CD14-positive monocyte (primary cell): ENCODE results near the gene EEF1AKMT4. TPM values are rescaled to one million over a fixed set of nuclear protein-coding genes. Genes with fewer than 3 reads are reported as not detected.
A peak's percentile ranks its signal among the peaks of the same experiment; 100 is the strongest.

Source experiments
- DNase-seq, 3 donors: peaks; one replicate each; pipeline ENCODE4 v3.0.0-alpha.2; 2011 to 2022
- H2AFZ ChIP-seq: 2 replicates; pipeline ENCODE4 v1.6.0; 2012; ENCODE audit warnings: mild to moderate bottlenecking, low read depth, low read length, inconsistent platforms; ENCODE audit not compliant: insufficient read depth, poor library complexity, severe bottlenecking
- H3K27ac ChIP-seq, 2 donors: 1 replicate in 1 of 2; 2 replicates in 1 of 2; pipeline ENCODE4 v1.5.1; 2012 to 2013; ENCODE audit warnings: low read length in 2 of 2, control low read depth in 1 of 2, inconsistent platforms in 1 of 2, low read depth in 1 of 2, mild to moderate bottlenecking in 1 of 2
- H3K27me3 ChIP-seq, 2 donors: one replicate each; pipeline versions ENCODE4 v1.6.0 to v1.6.1; 2011 to 2013; ENCODE audit warnings: low read length in 2 of 2; ENCODE audit not compliant: control insufficient read depth in 2 of 2, insufficient read depth in 2 of 2
- H3K36me3 ChIP-seq, 2 donors: replicated peaks in 1 of 2; 1 replicate in 1 of 2; 2 replicates in 1 of 2; pipeline versions ENCODE4 v1.5.1 to v1.6.1; 2012 to 2013; ENCODE audit warnings: low read length in 2 of 2, control low read depth in 1 of 2, inconsistent platforms in 1 of 2, mild to moderate bottlenecking in 1 of 2; ENCODE audit not compliant: insufficient read depth in 2 of 2, control insufficient read depth in 1 of 2
- H3K4me1 ChIP-seq, 2 donors: 1 replicate in 1 of 2; 2 replicates in 1 of 2; pipeline versions ENCODE4 v1.5.1 to v1.6.1; 2012 to 2013; ENCODE audit warnings: low read length in 2 of 2, control low read depth in 1 of 2, inconsistent platforms in 1 of 2, mild to moderate bottlenecking in 1 of 2, moderate library complexity in 1 of 2; ENCODE audit not compliant: insufficient read depth in 2 of 2, control insufficient read depth in 1 of 2
- H3K4me2 ChIP-seq: replicated peaks from 2 replicates; pipeline ENCODE3; 2012; ENCODE audit warnings: low read length, moderate library complexity, mild to moderate bottlenecking; ENCODE audit not compliant: poor library complexity, severe bottlenecking; ENCODE audit errors: extremely low read depth
- H3K4me3 ChIP-seq, 3 experiments: fragments of 200-600 bp in 1 of 3; sonication (generic) in 1 of 3; replicated peaks in 1 of 3; 1 replicate in 2 of 3; 2 replicates in 1 of 3; pipeline ENCODE4 v1.5.1; 2011 to 2013; ENCODE audit warnings: low read length in 3 of 3, mild to moderate bottlenecking in 3 of 3, control low read depth in 2 of 3, low read depth in 2 of 3, inconsistent platforms in 1 of 3, moderate library complexity in 1 of 3
- H3K79me2 ChIP-seq: 2 replicates; pipeline ENCODE4 v1.6.0; 2012; ENCODE audit warnings: mild to moderate bottlenecking, control low read depth, inconsistent platforms, low read length, moderate library complexity; ENCODE audit not compliant: insufficient read depth
- H3K9ac ChIP-seq: 2 replicates; pipeline ENCODE4 v1.6.0; 2017; ENCODE audit warnings: low read length, mild to moderate bottlenecking; ENCODE audit not compliant: insufficient read depth, poor library complexity, severe bottlenecking
- H3K9me3 ChIP-seq, 2 donors: replicated peaks in 1 of 2; 1 replicate in 1 of 2; 2 replicates in 1 of 2; pipeline versions ENCODE4 v1.5.1 to v1.6.1; 2012 to 2013; ENCODE audit warnings: low read length in 2 of 2, control low read depth in 1 of 2; ENCODE audit not compliant: control insufficient read depth in 1 of 2, insufficient read depth in 1 of 2
- H4K20me1 ChIP-seq: 2 replicates; pipeline ENCODE4 v1.6.0; 2012; ENCODE audit warnings: mild to moderate bottlenecking, low read length, control low read depth, moderate library complexity; ENCODE audit not compliant: insufficient read depth
- H3K27ac Mint-ChIP-seq, 7 donors: one replicate each; pipeline ENCODE4 v1.8.0; 2020; ENCODE audit warnings: mild to moderate bottlenecking in 7 of 7, mixed read lengths in 7 of 7, moderate library complexity in 6 of 7, inconsistent platforms in 2 of 7
- H3K27me3 Mint-ChIP-seq, 3 donors: one replicate each; pipeline ENCODE4 v1.8.0; 2021 to 2022; ENCODE audit warnings: low read depth in 3 of 3, mild to moderate bottlenecking in 3 of 3, mixed read lengths in 3 of 3, moderate library complexity in 3 of 3, inconsistent platforms in 1 of 3
- H3K36me3 Mint-ChIP-seq, 2 donors: one replicate each; pipeline ENCODE4 v1.8.0; 2020; ENCODE audit warnings: mixed read lengths in 2 of 2, inconsistent platforms in 1 of 2, mild to moderate bottlenecking in 1 of 2
- H3K4me1 Mint-ChIP-seq: one replicate; pipeline ENCODE4 v1.8.0; 2020; ENCODE audit warnings: mild to moderate bottlenecking, mixed read lengths
- H3K4me3 Mint-ChIP-seq, 2 donors: one replicate each; pipeline ENCODE4 v1.8.0; 2020; ENCODE audit warnings: mild to moderate bottlenecking in 2 of 2, mixed read lengths in 2 of 2, moderate library complexity in 1 of 2
- H3K9me3 Mint-ChIP-seq, 7 donors: one replicate each; pipeline ENCODE4 v1.8.0; 2020 to 2022; ENCODE audit warnings: mixed read lengths in 7 of 7, mild to moderate bottlenecking in 6 of 7, moderate library complexity in 6 of 7, inconsistent platforms in 2 of 7
- CTCF ChIP-seq: fragments of 200-600 bp; IDR thresholded peaks from one replicate; pipeline ENCODE4 v1.8.0; 2022; ENCODE audit warnings: antibody characterized with exemption, mild to moderate bottlenecking
- WGBS: methylation state at CpG from one replicate; pipeline ENCODE4 v1.1.5; 2013; ENCODE audit warnings: missing lambda C conversion rate; ENCODE audit not compliant: insufficient coverage; 5-methylcytosine and 5-hydroxymethylcytosine counted together
- intact Hi-C, 2 donors: fragments of 100-400 bp; cut with micrococcal nuclease; formaldehyde crosslinking; loops; one replicate each; pipeline versions ENCODE4 v1.15.0 to v1.15.1; 2023
- polyA plus RNA-seq, 3 donors: library from polyadenylated mRNA; depleted of rRNA in 1 of 3; unstranded in 2 of 3; stranded (reverse) in 1 of 3; fragments of 300-500 nt in 2 of 3; fragments of >200 nt in 1 of 3; fragmentation: Illumina TruSeq in 2 of 3; gene quantifications; 1 replicate in 2 of 3; 2 replicates in 1 of 3; pipeline ENCODE4 v1.2.3, GENCODE V29; 2012 to 2021

Gene EEF1AKMT4
- polyA plus RNA-seq, 3 donors = 4.0 to 12.0 (median 7.3) TPM

- no peak overlapping the region for H3K4me3 Mint-ChIP-seq
- H3K9ac ChIP-seq = no peak overlapping the region
- H3K4me1 Mint-ChIP-seq = peaks cover 8% of the 10 kb centered on the region
- no peak for TF ChIP-seq CTCF
- peaks cover 4 to 8% of the 10 kb centered on the region in 2 donors for H3K4me1 ChIP-seq
- H3K27me3 ChIP-seq = peaks cover 50 to 66% of the 10 kb centered on the region in 2 donors
- 1% methylated on average over 53 of the region's 61 CpGs for WGBS
- DNase-seq = no peak
- no peaks in the 10 kb centered on the region for H3K79me2 ChIP-seq
- no peak overlapping the region for H3K4me3 ChIP-seq
- peaks cover 0 to 16% (median 6%) of the 10 kb centered on the region in 7 donors for H3K9me3 Mint-ChIP-seq
- H3K9me3 ChIP-seq = peaks cover 0 to 15% of the 10 kb centered on the region in 2 donors
- H3K36me3 Mint-ChIP-seq = no peaks in the 10 kb centered on the region
- H3K27ac Mint-ChIP-seq = no peak overlapping the region
- peaks cover 64 to 84% (median 68%) of the 10 kb centered on the region in 3 donors for H3K27me3 Mint-ChIP-seq
- H2AFZ ChIP-seq = no peak overlapping the region
- H4K20me1 ChIP-seq = no peaks in the 10 kb centered on the region
- H3K36me3 ChIP-seq = no peaks in the 10 kb centered on the region
- H3K4me2 ChIP-seq = peak overlapping the region; percentile 15
- intact Hi-C loops = no loop called here
- no peak overlapping the region for H3K27ac ChIP-seq
These were observed 19.3 kb upstream of the EEF1AKMT4 start for GRCh38 chr3:184230081-184230602.

GRCh38 chr3:184230603-184231528, 18.6 kb upstream of the EEF1AKMT4 start:
- 6% methylated on average over 79 of the region's 79 CpGs for WGBS
- Histone ChIP-seq H3K9ac (no peak overlapping the region), H3K27ac (no peak overlapping the region), H3K36me3 (no peaks in the 10 kb centered on the region), H3K27me3 (peaks cover 50 to 60% of the 10 kb centered on the region in 2 donors), H3K4me2 (peak overlapping the region; percentile 15), H3K4me1 (peaks cover 4 to 8% of the 10 kb centered on the region in 2 donors), H3K9me3 (peaks cover 0 to 15% of the 10 kb centered on the region in 2 donors), H3K4me3 (no peak overlapping the region), H2AFZ (no peak overlapping the region), H4K20me1 (no peaks in the 10 kb centered on the region), H3K79me2 (no peaks in the 10 kb centered on the region)
- intact Hi-C loops = no loop called here
- no peak for TF ChIP-seq CTCF
- peaks cover 0 to 16% (median 6%) of the 10 kb centered on the region in 7 donors for H3K9me3 Mint-ChIP-seq
- peak overlapping the region in 1 of 2 donors; percentile 81 for H3K4me3 Mint-ChIP-seq
- peak overlapping the region in 1 of 7 donors; percentile 47 for H3K27ac Mint-ChIP-seq
- H3K4me1 Mint-ChIP-seq = peaks cover 8% of the 10 kb centered on the region
- peaks cover 58 to 76% (median 64%) of the 10 kb centered on the region in 3 donors for H3K27me3 Mint-ChIP-seq
- H3K36me3 Mint-ChIP-seq = no peaks in the 10 kb centered on the region
- DNase-seq = no peak
